Endothelial cell of umbilical vein (primary cell): ENCODE measurements around the gene ARHGAP31. TPM values are rescaled to one million over a fixed set of nuclear protein-coding genes. Genes with fewer than 3 reads are reported as not detected.

Experiments
- BruUV-seq: library from RNA; stranded (reverse); fragments of 400-500 nt; replicated peaks from 2 replicates; lab custom pipeline; 2021; lab: Mats Ljungman, UMichigan
- CTCF ChIA-PET: fragments of 300-600, 350-600 bp; sonication (Branson Sonifier 250); formaldehyde crosslinking; loops from one replicate; lab custom pipeline; 2021; ENCODE audit warnings: antibody characterized with exemption, inconsistent platforms; lab: Charles Lee
- POLR2A ChIA-PET: fragments of 300-600, 350-600 bp; sonication (Branson Sonifier 250); formaldehyde crosslinking; loops from one replicate; lab custom pipeline; 2021; ENCODE audit warnings: antibody characterized with exemption, inconsistent platforms; lab: Charles Lee
- DNase-seq: peaks from one replicate; pipeline ENCODE4 v3.0.0-alpha.2; 2011; ENCODE audit warnings: low read depth, low spot score
- FAIRE-seq: peaks from 2 replicates; lab custom pipeline; 2011; peaks lifted over from hg19 to GRCh38; lab: Jason Lieb, UNC
- H2AFZ ChIP-seq: 2 replicates; pipeline ENCODE4 v1.6.0; 2012; ENCODE audit warnings: low read depth, low read length, control low read depth, inconsistent platforms
- H3K27ac ChIP-seq: 2 replicates; pipeline ENCODE4 v1.5.1; 2011; ENCODE audit warnings: low read depth, mild to moderate bottlenecking, control low read depth, low read length, moderate library complexity; ENCODE audit not compliant: insufficient read depth
- H3K27me3 ChIP-seq, 2 experiments: 2 replicates each; pipeline versions ENCODE4 v1.6.0 to v1.6.1; 2011; ENCODE audit warnings: low read length in 2 of 2, mixed read lengths in 1 of 2; ENCODE audit not compliant: control insufficient read depth in 2 of 2, insufficient read depth in 2 of 2
- H3K36me3 ChIP-seq, 2 experiments: 2 replicates in 1 of 2; 3 replicates in 1 of 2; pipeline ENCODE4 v1.5.1; 2011; ENCODE audit warnings: low read length in 2 of 2, mild to moderate bottlenecking in 1 of 2, moderate library complexity in 1 of 2; ENCODE audit not compliant: control insufficient read depth in 2 of 2, insufficient read depth in 2 of 2; ENCODE audit errors: extremely low read depth in 1 of 2
- H3K4me1 ChIP-seq: 3 replicates; pipeline ENCODE4 v1.5.1; 2011; ENCODE audit warnings: mild to moderate bottlenecking, low read length; ENCODE audit not compliant: control insufficient read depth, insufficient read depth; ENCODE audit errors: extremely low read depth
- H3K4me2 ChIP-seq: 2 replicates; pipeline ENCODE4 v1.6.1; 2011; ENCODE audit warnings: low read length, control low read depth, mixed read lengths; ENCODE audit not compliant: insufficient read depth
- H3K4me3 ChIP-seq, 3 experiments: fragments of 200-600 bp in 1 of 3; sonication (generic), shearing (Covaris generic) in 1 of 3; replicated peaks in 1 of 3; 2 replicates each; pipeline ENCODE4 v1.5.1; 2011 to 2016; ENCODE audit warnings: control low read depth in 3 of 3, low read length in 3 of 3, mild to moderate bottlenecking in 2 of 3, inconsistent platforms in 1 of 3, low read depth in 1 of 3, moderate library complexity in 1 of 3; ENCODE audit not compliant: insufficient read depth in 1 of 3
- H3K79me2 ChIP-seq: 2 replicates; pipeline ENCODE4 v1.6.0; 2012; ENCODE audit warnings: low read length, inconsistent platforms; ENCODE audit not compliant: control insufficient read depth, insufficient read depth
- H3K9ac ChIP-seq: replicated peaks from 2 replicates; pipeline ENCODE3; 2011; ENCODE audit warnings: low read length, control low read depth; ENCODE audit not compliant: insufficient read depth; ENCODE audit errors: extremely low read depth
- H3K9me1 ChIP-seq: replicated peaks from 3 replicates; pipeline ENCODE4 v1.6.0; 2011; ENCODE audit warnings: mild to moderate bottlenecking, low read length; ENCODE audit not compliant: control insufficient read depth, insufficient read depth; ENCODE audit errors: extremely low read depth
- H3K9me3 ChIP-seq: replicated peaks from 2 replicates; pipeline ENCODE4 v1.5.1; 2012; ENCODE audit warnings: low read length, inconsistent platforms; ENCODE audit not compliant: control insufficient read depth, insufficient read depth
- H4K20me1 ChIP-seq: replicated peaks from 2 replicates; pipeline ENCODE3; 2011; ENCODE audit warnings: mild to moderate bottlenecking, low read length; ENCODE audit not compliant: control insufficient read depth, insufficient read depth; ENCODE audit errors: extremely low read depth
- EZH2 ChIP-seq: IDR thresholded peaks from 2 replicates; pipeline ENCODE4 v1.6.1; 2012; ENCODE audit warnings: borderline replicate concordance, low read depth, mild to moderate bottlenecking, moderate library complexity, low read length, inconsistent platforms; ENCODE audit not compliant: severe bottlenecking
- FOS ChIP-seq: IDR thresholded peaks from 2 replicates; pipeline ENCODE4 v1.6.1; 2011; ENCODE audit warnings: mild to moderate bottlenecking, low read length, moderate library complexity, borderline replicate concordance; ENCODE audit not compliant: insufficient read depth
- GATA2 ChIP-seq: IDR thresholded peaks from 2 replicates; pipeline ENCODE4 v1.7.0; 2011; ENCODE audit warnings: low read depth, mild to moderate bottlenecking, moderate library complexity, mixed read lengths, low read length; ENCODE audit not compliant: insufficient read length, insufficient read depth
- JUN ChIP-seq: IDR thresholded peaks from 2 replicates; pipeline ENCODE4 v1.6.1; 2011; ENCODE audit warnings: borderline replicate concordance, low read depth; ENCODE audit not compliant: insufficient read length, insufficient read depth
- MYC ChIP-seq: IDR thresholded peaks from one replicate; pipeline ENCODE4 v1.6.1; 2011; ENCODE audit warnings: mild to moderate bottlenecking, low read depth, low read length
- POLR2A ChIP-seq: IDR thresholded peaks from 2 replicates; pipeline ENCODE4 v1.6.1; 2012; ENCODE audit warnings: low read depth, mild to moderate bottlenecking, control low read depth, low read length
- POLR2AphosphoS5 ChIP-seq: IDR thresholded peaks from 2 replicates; pipeline ENCODE4 v1.6.1; 2012; ENCODE audit warnings: low read depth, mild to moderate bottlenecking, control low read depth, low read length, moderate library complexity; ENCODE audit not compliant: insufficient read depth
- dilution Hi-C: fragments of 300-500 bp; cut with MboI; formaldehyde crosslinking; loops from one replicate; pipeline ENCODE4 v1.15.0; 2019; ENCODE audit warnings: low sequenced_read_pairs; ENCODE audit not compliant: extremely low pct_ligation_motif_present
- intact Hi-C: fragments of 100-400 bp; cut with micrococcal nuclease; formaldehyde crosslinking; loops from one replicate; pipeline ENCODE4 v1.10.0; 2022
- polyA plus RNA-seq, 4 experiments: library from polyadenylated mRNA; depleted of rRNA in 3 of 4; stranded (reverse) in 3 of 4; unstranded in 1 of 4; fragments of >200 nt; gene quantifications; 2 replicates each; pipeline versions ENCODE4 v1.2.1 to v1.2.3, GENCODE V29; 2011 to 2012; ENCODE audit warnings: missing spikeins in 1 of 4
- total RNA-seq: library from RNA; stranded (reverse); gene quantifications from 2 replicates; pipeline ENCODE4 v1.2.3, GENCODE V29; 2021
- TF ChIP-seq, protein P1 (sequence below): IDR thresholded peaks from 2 replicates; pipeline ENCODE4 v1.6.1; 2011; ENCODE audit not compliant: insufficient read depth, insufficient read length
- TF ChIP-seq, protein P2 (sequence below), 2 donors: IDR thresholded peaks; 1 replicate in 1 of 2; 2 replicates in 1 of 2; pipeline ENCODE4 v1.5.1; 2011; ENCODE audit warnings: low read length in 2 of 2, mild to moderate bottlenecking in 2 of 2, moderate library complexity in 2 of 2, control low read depth in 1 of 2, inconsistent platforms in 1 of 2, low read depth in 1 of 2; ENCODE audit not compliant: insufficient read depth in 1 of 2; ENCODE audit errors: extremely low read depth in 1 of 2

Gene ARHGAP31
- total and polyA plus RNA-seq, 2 donors (not counting 3 experiments of a cell fraction or from before 2014, with no cell fraction given) = 25.5 to 65.8 TPM

DNA sequence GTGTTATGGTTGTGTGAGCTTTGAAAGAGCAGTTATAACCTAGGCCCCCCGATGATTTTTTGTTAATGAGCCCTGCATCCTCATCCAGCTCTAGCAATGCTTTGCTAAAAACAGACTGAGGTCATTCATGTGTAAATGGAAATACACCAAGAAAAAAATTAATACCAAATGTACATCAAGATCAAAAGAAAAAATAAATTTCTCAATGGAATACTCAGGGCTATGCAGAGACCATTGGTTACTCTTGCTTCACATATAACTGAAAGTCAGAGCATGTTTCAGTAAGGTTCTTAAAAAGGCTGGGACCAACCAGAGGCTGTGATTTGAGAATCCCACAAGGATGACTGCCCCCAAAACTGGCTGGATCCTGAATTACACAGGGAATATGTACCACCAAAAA, 48.0 kb downstream of the ARHGAP31 start:
- FAIRE-seq = no peak

DNA sequence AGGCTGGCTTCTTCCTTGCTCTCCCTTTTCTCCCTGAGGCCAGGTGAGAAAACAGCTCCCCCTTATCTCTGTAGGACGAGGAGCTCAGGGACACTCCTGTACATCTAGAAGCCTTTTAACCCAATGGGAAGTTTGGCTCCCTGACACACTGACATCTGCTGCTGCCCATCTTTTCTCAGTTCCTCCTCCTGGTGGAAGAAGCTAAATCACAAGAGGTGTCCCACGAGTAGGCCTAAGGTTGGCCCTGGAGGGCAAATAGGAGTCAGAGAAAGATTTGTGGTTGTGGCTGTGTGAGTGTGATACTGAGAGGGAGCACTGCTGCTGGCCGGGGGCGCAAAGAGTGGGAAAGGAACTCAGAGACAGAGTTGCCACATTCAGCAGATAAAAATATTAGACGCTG, 49.5 kb downstream of the ARHGAP31 start:
- POLR2A ChIA-PET = no interaction called here
- Histone ChIP-seq H3K9ac (no peak overlapping the region), H4K20me1 (no peaks in the 10 kb centered on the region), H3K9me1 (no peaks in the 10 kb centered on the region), H3K27ac (no peak overlapping the region), H3K27me3 (no peaks in the 10 kb centered on the region), H3K9me3 (no peaks in the 10 kb centered on the region), H3K36me3 (peaks cover 0 to 2% of the 10 kb centered on the region in 2 experiments), H3K4me2 (no peak overlapping the region), H3K4me1 (peaks cover 8% of the 10 kb centered on the region), H3K79me2 (peaks cover 66% of the 10 kb centered on the region), H2AFZ (no peak overlapping the region), H3K4me3 (no peak overlapping the region)
- BruUV-seq = no TSS peak
- dilution Hi-C loops = no loop called here
- no peak for FAIRE-seq
- TF ChIP-seq POLR2A (no peak), POLR2AphosphoS5 (no peak), GATA2 (no peak), JUN (no peak), FOS (no peak), EZH2 (no peak), MYC (no peak)
- TF ChIP-seq, protein P1, sequence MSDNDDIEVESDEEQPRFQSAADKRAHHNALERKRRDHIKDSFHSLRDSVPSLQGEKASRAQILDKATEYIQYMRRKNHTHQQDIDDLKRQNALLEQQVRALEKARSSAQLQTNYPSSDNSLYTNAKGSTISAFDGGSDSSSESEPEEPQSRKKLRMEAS = no peak
- TF ChIP-seq, protein P2, sequence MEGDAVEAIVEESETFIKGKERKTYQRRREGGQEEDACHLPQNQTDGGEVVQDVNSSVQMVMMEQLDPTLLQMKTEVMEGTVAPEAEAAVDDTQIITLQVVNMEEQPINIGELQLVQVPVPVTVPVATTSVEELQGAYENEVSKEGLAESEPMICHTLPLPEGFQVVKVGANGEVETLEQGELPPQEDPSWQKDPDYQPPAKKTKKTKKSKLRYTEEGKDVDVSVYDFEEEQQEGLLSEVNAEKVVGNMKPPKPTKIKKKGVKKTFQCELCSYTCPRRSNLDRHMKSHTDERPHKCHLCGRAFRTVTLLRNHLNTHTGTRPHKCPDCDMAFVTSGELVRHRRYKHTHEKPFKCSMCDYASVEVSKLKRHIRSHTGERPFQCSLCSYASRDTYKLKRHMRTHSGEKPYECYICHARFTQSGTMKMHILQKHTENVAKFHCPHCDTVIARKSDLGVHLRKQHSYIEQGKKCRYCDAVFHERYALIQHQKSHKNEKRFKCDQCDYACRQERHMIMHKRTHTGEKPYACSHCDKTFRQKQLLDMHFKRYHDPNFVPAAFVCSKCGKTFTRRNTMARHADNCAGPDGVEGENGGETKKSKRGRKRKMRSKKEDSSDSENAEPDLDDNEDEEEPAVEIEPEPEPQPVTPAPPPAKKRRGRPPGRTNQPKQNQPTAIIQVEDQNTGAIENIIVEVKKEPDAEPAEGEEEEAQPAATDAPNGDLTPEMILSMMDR (IDR thresholded peaks at IDR 0.05; ENCODE audit: extremely low read depth in 1 of 2, insufficient read depth in 1 of 2, low read depth in 1 of 2, low read length in 2 of 2) = no peak
- DNase-seq = no peak
- intact Hi-C loops = loop anchor here (10.0 kb wide), 1 partner anchor 459 kb away; no protein-coding TSS in a partner anchor
- CTCF ChIA-PET = interaction anchor here (1.7 kb wide), 1 partner anchor 15 kb away, joined by 6 read pairs; no protein-coding TSS in a partner anchor

More for the DNA sequence above, 48.0 kb downstream of the ARHGAP31 start:
- intact Hi-C loops = loop anchor here (10.0 kb wide), 1 partner anchor 457 kb away; no protein-coding TSS in a partner anchor
- no peak for DNase-seq
- H3K9me3 ChIP-seq = no peaks in the 10 kb centered on the region
- H4K20me1 ChIP-seq = no peaks in the 10 kb centered on the region
- dilution Hi-C loops = no loop called here
- ChIA-PET CTCF (interaction anchor here (4.1 kb wide), 1 partner anchor 8 kb away, joined by 23 read pairs; no protein-coding TSS in a partner anchor), POLR2A (no interaction called here)
- peaks cover 63% of the 10 kb centered on the region for H3K79me2 ChIP-seq
- H3K27me3 ChIP-seq = no peaks in the 10 kb centered on the region
- BruUV-seq = no TSS peak
- no peak overlapping the region for H3K4me2 ChIP-seq
- no peak overlapping the region for H3K27ac ChIP-seq
- H3K9me1 ChIP-seq = no peaks in the 10 kb centered on the region
- no peak overlapping the region for H3K4me3 ChIP-seq
- no peak overlapping the region for H3K9ac ChIP-seq
- H3K36me3 ChIP-seq = peaks cover 1 to 2% of the 10 kb centered on the region in 2 experiments
- no peak overlapping the region for H2AFZ ChIP-seq
- no peak for TF ChIP-seq GATA2
- no peak for TF ChIP-seq JUN
- no peak for TF ChIP-seq POLR2AphosphoS5
- H3K4me1 ChIP-seq = peaks cover 2% of the 10 kb centered on the region
